GM13977 (cell line): ENCODE data around the gene HS1BP3.

Source experiments
- DNase-seq: peaks from one replicate; pipeline ENCODE4 v3.0.0; 2012; ENCODE audit warnings: low spot score
- CTCF ChIP-seq: IDR thresholded peaks from 2 replicates; pipeline ENCODE4 v1.5.1; 2012; ENCODE audit warnings: mild to moderate bottlenecking, control low read depth; ENCODE audit not compliant: insufficient read depth; ENCODE audit errors: extremely low read depth, missing control alignments
- in situ Hi-C: fragments of 300-500 bp; cut with MboI; formaldehyde crosslinking; loops from one replicate; pipeline ENCODE4 v1.12.0; 2022; ENCODE audit warnings: low sequenced_read_pairs, low pct_unique_long_range_greater_than_20kb, mixed read lengths, inconsistent platforms; ENCODE audit not compliant: unreplicated experiment

The HS1BP3 gene

GRCh38 chr2:20669562-20670314 lies 18.8 kb upstream of the HS1BP3 start:
- peak; percentile 29 for DNase-seq
- no peak for TF ChIP-seq CTCF
- in situ Hi-C loops = loop anchor here (10.0 kb wide), 1 partner anchor 295 kb away; no protein-coding TSS in a partner anchor

- TF ChIP-seq CTCF = no peak
- peak; percentile 41 for DNase-seq
- in situ Hi-C loops = loop anchor here (10.0 kb wide), 1 partner anchor 296 kb away; no protein-coding TSS in a partner anchor
Measured at GRCh38 chr2:20668871-20669475, 18.1 kb upstream of the HS1BP3 start.

- DNase-seq = peak; percentile 36
- no peak for TF ChIP-seq CTCF
- in situ Hi-C loops = loop anchor here (10.0 kb wide), 1 partner anchor 296 kb away; no protein-coding TSS in a partner anchor
Measured at GRCh38 chr2:20668451-20668850, 17.6 kb upstream of the HS1BP3 start.

GRCh38 chr2:20667531-20668401 lies 16.9 kb upstream of the HS1BP3 start:
- in situ Hi-C loops = loop anchor here (10.0 kb wide), 1 partner anchor 297 kb away; no protein-coding TSS in a partner anchor
- DNase-seq = no peak
- no peak for TF ChIP-seq CTCF

DNA sequence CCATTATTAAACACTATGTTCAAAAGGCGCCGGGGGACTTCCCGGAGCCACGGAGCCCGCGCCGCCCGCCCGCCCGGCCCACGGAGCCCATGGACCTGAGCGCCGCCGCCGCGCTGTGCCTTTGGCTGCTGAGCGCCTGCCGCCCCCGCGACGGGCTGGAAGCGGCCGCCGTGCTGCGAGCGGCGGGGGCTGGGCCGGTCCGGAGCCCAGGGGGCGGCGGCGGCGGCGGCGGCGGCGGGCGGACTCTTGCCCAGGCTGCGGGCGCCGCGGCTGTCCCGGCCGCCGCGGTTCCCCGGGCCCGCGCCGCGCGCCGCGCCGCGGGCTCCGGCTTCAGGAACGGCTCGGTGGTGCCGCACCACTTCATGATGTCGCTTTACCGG lies 16.2 kb upstream of the HS1BP3 start:
- in situ Hi-C loops = loop anchor here (10.0 kb wide), 1 partner anchor 298 kb away; no protein-coding TSS in a partner anchor
- TF ChIP-seq CTCF = no peak
- peak; percentile 68 for DNase-seq

- peak; percentile 79 for DNase-seq
- TF ChIP-seq CTCF = peak; percentile 36
- in situ Hi-C loops = loop anchor here (10.0 kb wide), 1 partner anchor 298 kb away; no protein-coding TSS in a partner anchor
Measured at GRCh38 chr2:20666304-20667150, 15.6 kb upstream of the HS1BP3 start, which contains the start of gene GDF7. Gene GDF7 (plus strand): TSS chr2:20667144. CDS start chr2:20667240, 96 bp downstream.
